ENCODE data around the gene PTPRA. TPM values are rescaled to one million over a fixed set of nuclear protein-coding genes. Genes with fewer than 3 reads are reported as not detected.

The PTPRA gene
- total and polyA plus RNA-seq, 8 donors: 8.1 to 157 (median 21.8) TPM

GRCh38 chr20:3067139-3068014 is 194.1 kb downstream of the PTPRA start:
- Histone ChIP-seq H3K36me3 (no peaks in the 10 kb centered on the region), H3K9me3 (no peaks in the 10 kb centered on the region), H3K4me1 (peaks cover 10 to 13% (median 12%) of the 10 kb centered on the region in 4 donors), H3K4me3 (no peak overlapping the region), H3K27ac (no peak overlapping the region), H3K27me3 (peaks cover 5 to 21% (median 15%) of the 10 kb centered on the region in 3 donors)
- TF ChIP-seq POLR2A (IDR thresholded peaks at IDR 0.05) (no peak), POLR2AphosphoS5 (IDR thresholded peaks at IDR 0.05) (no peak), EP300 (IDR thresholded peaks at IDR 0.05) (no peak)
- TF ChIP-seq, protein P1, sequence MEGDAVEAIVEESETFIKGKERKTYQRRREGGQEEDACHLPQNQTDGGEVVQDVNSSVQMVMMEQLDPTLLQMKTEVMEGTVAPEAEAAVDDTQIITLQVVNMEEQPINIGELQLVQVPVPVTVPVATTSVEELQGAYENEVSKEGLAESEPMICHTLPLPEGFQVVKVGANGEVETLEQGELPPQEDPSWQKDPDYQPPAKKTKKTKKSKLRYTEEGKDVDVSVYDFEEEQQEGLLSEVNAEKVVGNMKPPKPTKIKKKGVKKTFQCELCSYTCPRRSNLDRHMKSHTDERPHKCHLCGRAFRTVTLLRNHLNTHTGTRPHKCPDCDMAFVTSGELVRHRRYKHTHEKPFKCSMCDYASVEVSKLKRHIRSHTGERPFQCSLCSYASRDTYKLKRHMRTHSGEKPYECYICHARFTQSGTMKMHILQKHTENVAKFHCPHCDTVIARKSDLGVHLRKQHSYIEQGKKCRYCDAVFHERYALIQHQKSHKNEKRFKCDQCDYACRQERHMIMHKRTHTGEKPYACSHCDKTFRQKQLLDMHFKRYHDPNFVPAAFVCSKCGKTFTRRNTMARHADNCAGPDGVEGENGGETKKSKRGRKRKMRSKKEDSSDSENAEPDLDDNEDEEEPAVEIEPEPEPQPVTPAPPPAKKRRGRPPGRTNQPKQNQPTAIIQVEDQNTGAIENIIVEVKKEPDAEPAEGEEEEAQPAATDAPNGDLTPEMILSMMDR (IDR thresholded peaks at IDR 0.05): no peak
- intact Hi-C loops (cut with DNase I; ENCODE audit: low total_unique reads): no loop called here
- 63 to 76% (median 70%) methylated on average over 23 of the region's 23 CpGs for WGBS, 5 donors
- no peak for DNase-seq

DNA sequence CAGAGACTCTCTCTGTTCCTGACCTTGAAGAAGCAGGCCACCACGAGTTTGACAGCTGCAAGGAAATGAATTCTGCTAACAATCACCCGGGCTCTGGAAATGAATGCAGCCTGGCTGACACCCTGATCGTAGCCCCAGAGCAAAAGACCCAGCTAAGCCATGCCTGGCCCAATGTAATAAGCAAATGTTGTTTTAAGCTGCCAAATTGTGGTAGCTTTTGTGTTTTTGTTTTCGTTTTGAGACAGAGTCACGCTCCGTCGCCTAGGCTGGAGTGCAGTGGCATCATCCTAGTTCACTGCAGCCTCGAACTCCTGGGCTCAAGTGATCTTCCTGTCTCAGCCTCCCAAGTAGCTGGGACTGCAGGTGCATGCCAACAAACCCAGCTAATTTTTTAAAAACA is 194.8 kb downstream of the PTPRA start:
- H3K27ac ChIP-seq: no peak overlapping the region
- no peaks in the 10 kb centered on the region for H3K36me3 ChIP-seq
- TF ChIP-seq, protein P1 (IDR thresholded peaks at IDR 0.05): no peak
- TF ChIP-seq POLR2A (IDR thresholded peaks at IDR 0.05) (no peak), POLR2AphosphoS5 (IDR thresholded peaks at IDR 0.05) (no peak), EP300 (IDR thresholded peaks at IDR 0.05) (no peak)
- H3K4me3 ChIP-seq: no peak overlapping the region
- peaks cover 5 to 28% (median 21%) of the 10 kb centered on the region in 3 donors for H3K27me3 ChIP-seq
- intact Hi-C loops (cut with DNase I; ENCODE audit: low total_unique reads): no loop called here
- peaks cover 10 to 16% (median 14%) of the 10 kb centered on the region in 4 donors for H3K4me1 ChIP-seq
- no peak for DNase-seq
- WGBS, 5 donors: 51 to 67% (median 66%) methylated on average over 8 of the region's 8 CpGs
- H3K9me3 ChIP-seq: no peaks in the 10 kb centered on the region

- Histone ChIP-seq H3K27ac (no peak overlapping the region), H3K9me3 (no peaks in the 10 kb centered on the region), H3K4me1 (peaks cover 10 to 16% (median 14%) of the 10 kb centered on the region in 4 donors), H3K4me3 (no peak overlapping the region), H3K36me3 (no peaks in the 10 kb centered on the region), H3K27me3 (peaks cover 5 to 35% (median 21%) of the 10 kb centered on the region in 3 donors)
- TF ChIP-seq, protein P1 (IDR thresholded peaks at IDR 0.05): peak in 1 of 7 experiments; percentile 16
- no peak for TF ChIP-seq POLR2AphosphoS5 (IDR thresholded peaks at IDR 0.05)
- DNase-seq: peak in 1 of 2 donors; percentile 38
- 66 to 85% (median 75%) methylated on average over 8 of the region's 8 CpGs for WGBS, 5 donors
- intact Hi-C loops (cut with DNase I; ENCODE audit: low total_unique reads): no loop called here
Measured at GRCh38 chr20:3068986-3069900, 196.0 kb downstream of the PTPRA start.

GRCh38 chr20:3070725-3071124 is 197.4 kb downstream of the PTPRA start:
- Histone ChIP-seq H3K27me3 (peaks cover 5 to 35% (median 21%) of the 10 kb centered on the region in 3 donors), H3K4me1 (peaks cover 10 to 16% (median 14%) of the 10 kb centered on the region in 4 donors), H3K4me3 (no peak overlapping the region), H3K9me3 (no peaks in the 10 kb centered on the region), H3K27ac (no peak overlapping the region), H3K36me3 (no peaks in the 10 kb centered on the region)
- intact Hi-C loops (cut with DNase I; ENCODE audit: low total_unique reads): no loop called here
- WGBS, 5 donors: 72 to 81% (median 77%) methylated on average over 4 of the region's 4 CpGs
- TF ChIP-seq POLR2A (IDR thresholded peaks at IDR 0.05) (no peak), EP300 (IDR thresholded peaks at IDR 0.05) (no peak), POLR2AphosphoS5 (IDR thresholded peaks at IDR 0.05) (no peak)
- TF ChIP-seq, protein P1 (IDR thresholded peaks at IDR 0.05): no peak
- no peak for DNase-seq

Data from stomach (tissue), 9 donors.